Measurements from ENCODE around the gene CAB39.

- TF ChIP-seq CTCF (conservative IDR thresholded peaks at IDR 0.05 in 1 of 2, IDR thresholded peaks at IDR 0.05 in 1 of 2; ENCODE audit: low read depth in 1 of 2, low read length in 2 of 2) (no peak), EZH2 (IDR thresholded peaks at IDR 0.05; ENCODE audit: low read length, missing control alignments) (no peak)
These were observed 76.0 kb downstream of the CAB39 start for GRCh38 chr2:230788554-230789175.

Data from fibroblast of lung (primary cell).